SK-N-SH (cell line): ENCODE data around the gene TTC28.

ENCODE experiments used
- CHD2 ChIP-seq: fragments of 150-350 bp; IDR thresholded peaks from 2 replicates; pipeline ENCODE4 v1.6.1; 2018; ENCODE audit warnings: low read length; ENCODE audit not compliant: partially characterized antibody
- FOSL2 ChIP-seq: IDR thresholded peaks from 2 replicates; pipeline ENCODE4 v1.4.0; 2012; ENCODE audit warnings: low read depth, mild to moderate bottlenecking, moderate library complexity, borderline replicate concordance
- NRF1 ChIP-seq: IDR thresholded peaks from 2 replicates; pipeline ENCODE4 v1.6.1; 2012; ENCODE audit warnings: low read depth, mild to moderate bottlenecking, low read length
- POLR2AphosphoS5 ChIP-seq: IDR thresholded peaks from 2 replicates; pipeline ENCODE4 v1.6.1; 2012; ENCODE audit warnings: low read depth, low read length
- RCOR1 ChIP-seq: fragments of 150-350 bp; IDR thresholded peaks from 2 replicates; pipeline ENCODE4 v1.6.1; 2017; ENCODE audit warnings: antibody characterized with exemption, low read length
- SIN3A ChIP-seq: IDR thresholded peaks from 2 replicates; pipeline ENCODE4 v1.6.1; 2012; ENCODE audit warnings: low read depth, mild to moderate bottlenecking, low read length, moderate library complexity, borderline replicate concordance
- SMC3 ChIP-seq: IDR thresholded peaks from 2 replicates; pipeline ENCODE4 v1.6.1; 2012; ENCODE audit warnings: low read depth, low read length, improper control_type of control experiment
- TAF1 ChIP-seq: IDR thresholded peaks from 2 replicates; pipeline ENCODE4 v1.6.1; 2012; ENCODE audit warnings: low read depth, mild to moderate bottlenecking, low read length, moderate library complexity, borderline replicate concordance
- ZBTB33 ChIP-seq: IDR thresholded peaks from 2 replicates; pipeline ENCODE4 v1.4.0; 2012; ENCODE audit warnings: low read depth, borderline replicate concordance
- TF ChIP-seq, protein P1 (sequence below): fragments of 200-600 bp; sonication (generic); IDR thresholded peaks from 2 replicates; pipeline ENCODE4 v1.6.1; 2017; ENCODE audit warnings: antibody characterized with exemption, mild to moderate bottlenecking, moderate library complexity
- TF ChIP-seq, protein P2 (sequence below): IDR thresholded peaks from 2 replicates; pipeline ENCODE4 v1.4.0; 2012; ENCODE audit warnings: low read depth

DNA sequence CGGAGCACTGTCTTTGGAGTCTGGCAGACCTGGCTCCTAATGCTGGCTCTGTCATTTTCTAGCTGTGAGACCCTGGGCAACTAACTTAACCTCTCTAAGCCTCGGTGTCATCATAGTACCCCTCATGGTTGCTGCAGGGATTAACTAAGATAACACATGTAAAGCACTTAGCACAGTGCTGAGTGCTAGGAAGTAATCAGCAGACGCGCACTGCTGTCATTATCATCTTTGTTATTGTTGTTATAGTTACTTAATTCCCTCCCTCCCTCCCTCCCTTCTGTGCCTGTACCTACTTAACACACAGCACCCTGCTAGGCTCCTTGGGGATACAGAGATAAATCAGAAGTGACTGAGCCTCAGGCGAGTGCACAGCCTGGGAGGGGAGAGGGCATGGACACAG lies 655.9 kb downstream of the TTC28 start:
- TF ChIP-seq, protein P1, sequence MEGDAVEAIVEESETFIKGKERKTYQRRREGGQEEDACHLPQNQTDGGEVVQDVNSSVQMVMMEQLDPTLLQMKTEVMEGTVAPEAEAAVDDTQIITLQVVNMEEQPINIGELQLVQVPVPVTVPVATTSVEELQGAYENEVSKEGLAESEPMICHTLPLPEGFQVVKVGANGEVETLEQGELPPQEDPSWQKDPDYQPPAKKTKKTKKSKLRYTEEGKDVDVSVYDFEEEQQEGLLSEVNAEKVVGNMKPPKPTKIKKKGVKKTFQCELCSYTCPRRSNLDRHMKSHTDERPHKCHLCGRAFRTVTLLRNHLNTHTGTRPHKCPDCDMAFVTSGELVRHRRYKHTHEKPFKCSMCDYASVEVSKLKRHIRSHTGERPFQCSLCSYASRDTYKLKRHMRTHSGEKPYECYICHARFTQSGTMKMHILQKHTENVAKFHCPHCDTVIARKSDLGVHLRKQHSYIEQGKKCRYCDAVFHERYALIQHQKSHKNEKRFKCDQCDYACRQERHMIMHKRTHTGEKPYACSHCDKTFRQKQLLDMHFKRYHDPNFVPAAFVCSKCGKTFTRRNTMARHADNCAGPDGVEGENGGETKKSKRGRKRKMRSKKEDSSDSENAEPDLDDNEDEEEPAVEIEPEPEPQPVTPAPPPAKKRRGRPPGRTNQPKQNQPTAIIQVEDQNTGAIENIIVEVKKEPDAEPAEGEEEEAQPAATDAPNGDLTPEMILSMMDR = no peak
- TF ChIP-seq TAF1 (no peak), ZBTB33 (no peak), SIN3A (no peak), SMC3 (no peak), CHD2 (no peak), POLR2AphosphoS5 (no peak), FOSL2 (no peak), RCOR1 (no peak), NRF1 (no peak)
- TF ChIP-seq, protein P2, sequence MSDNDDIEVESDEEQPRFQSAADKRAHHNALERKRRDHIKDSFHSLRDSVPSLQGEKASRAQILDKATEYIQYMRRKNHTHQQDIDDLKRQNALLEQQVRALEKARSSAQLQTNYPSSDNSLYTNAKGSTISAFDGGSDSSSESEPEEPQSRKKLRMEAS = no peak
